Measurements from ENCODE around the gene GSTCD.

- no peak for TF ChIP-seq CTCF (conservative IDR thresholded peaks at IDR 0.05 in 1 of 2, IDR thresholded peaks at IDR 0.05 in 1 of 2; ENCODE audit: low read depth in 1 of 2, low read length in 2 of 2)
- no peak for TF ChIP-seq EZH2 (IDR thresholded peaks at IDR 0.05; ENCODE audit: low read length, missing control alignments)
Observed at GRCh38 chr4:105714932-105715331, 6.3 kb downstream of the GSTCD start.

Data from fibroblast of lung (primary cell).